ENCODE results near the gene GPRC5C.

Gene GPRC5C

DNA sequence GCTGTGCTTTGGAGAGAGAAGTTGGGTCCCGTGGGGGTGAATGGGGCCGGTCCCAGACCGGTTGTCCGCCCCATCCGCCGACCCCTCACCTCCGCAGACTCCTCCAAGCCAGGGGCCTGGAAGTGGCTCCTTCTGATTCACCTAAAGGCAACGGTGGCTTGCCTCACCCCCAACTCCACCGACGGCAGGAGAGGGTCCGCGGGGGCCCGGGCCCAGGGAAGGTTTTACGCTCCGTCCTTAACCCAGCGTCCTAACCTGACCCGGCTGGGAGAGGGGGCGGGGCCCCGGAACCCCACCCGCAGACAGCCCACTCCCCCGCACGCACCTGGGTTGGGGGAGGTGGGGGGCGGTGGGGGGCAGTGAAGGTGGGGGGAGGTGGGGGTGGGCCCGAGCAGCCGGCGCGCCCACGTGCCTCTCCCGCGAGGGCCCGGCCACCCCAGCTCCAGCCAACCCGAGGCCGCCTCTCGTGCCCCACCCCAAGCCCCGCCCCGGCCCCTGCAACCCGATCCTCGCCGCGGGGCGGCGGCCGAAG, 21.8 kb downstream of the GPRC5C start:
- peak; percentile 91 for DNase-seq

DNA sequence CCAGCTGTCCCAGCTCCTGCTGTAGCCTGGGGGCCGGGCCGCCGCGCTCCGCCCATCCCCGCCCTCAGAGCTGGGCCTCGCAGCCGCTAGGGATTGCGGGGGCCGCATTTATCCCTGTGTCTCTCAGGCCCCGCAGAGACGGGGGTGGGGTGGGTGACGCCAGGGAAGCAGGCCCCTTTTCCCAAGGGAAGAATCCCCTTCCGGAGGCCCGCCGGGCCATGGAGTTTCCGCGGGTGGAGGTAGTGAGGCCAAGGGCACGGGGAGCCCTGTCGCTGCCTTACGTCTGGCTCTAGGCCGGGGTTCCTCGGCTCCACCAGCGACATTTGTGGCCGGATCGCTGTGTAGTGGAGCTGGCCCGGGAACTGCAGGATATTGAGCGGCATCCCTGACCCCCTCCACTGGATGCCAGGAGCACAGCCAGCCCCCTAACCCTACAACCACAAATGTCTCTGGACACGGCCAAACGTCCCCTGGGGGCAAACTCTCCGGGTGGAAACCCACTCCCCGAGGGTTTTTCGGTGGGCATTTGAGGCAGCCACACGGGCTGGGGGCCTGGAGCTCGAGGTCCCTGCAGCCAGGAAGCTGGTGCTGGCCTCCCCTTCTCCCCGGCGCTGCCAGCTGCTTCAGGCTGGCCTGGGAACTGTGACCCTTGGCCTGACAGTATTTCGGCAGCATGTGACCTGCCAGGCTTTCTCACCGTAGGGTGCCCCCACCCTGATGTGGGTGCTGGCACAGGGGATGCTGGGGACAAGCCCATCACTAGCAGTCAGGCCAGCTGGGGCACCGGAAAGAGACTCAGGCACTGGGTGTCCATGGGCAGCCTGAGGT, 22.5 kb downstream of the GPRC5C start:
- DNase-seq, result no peak

DNA sequence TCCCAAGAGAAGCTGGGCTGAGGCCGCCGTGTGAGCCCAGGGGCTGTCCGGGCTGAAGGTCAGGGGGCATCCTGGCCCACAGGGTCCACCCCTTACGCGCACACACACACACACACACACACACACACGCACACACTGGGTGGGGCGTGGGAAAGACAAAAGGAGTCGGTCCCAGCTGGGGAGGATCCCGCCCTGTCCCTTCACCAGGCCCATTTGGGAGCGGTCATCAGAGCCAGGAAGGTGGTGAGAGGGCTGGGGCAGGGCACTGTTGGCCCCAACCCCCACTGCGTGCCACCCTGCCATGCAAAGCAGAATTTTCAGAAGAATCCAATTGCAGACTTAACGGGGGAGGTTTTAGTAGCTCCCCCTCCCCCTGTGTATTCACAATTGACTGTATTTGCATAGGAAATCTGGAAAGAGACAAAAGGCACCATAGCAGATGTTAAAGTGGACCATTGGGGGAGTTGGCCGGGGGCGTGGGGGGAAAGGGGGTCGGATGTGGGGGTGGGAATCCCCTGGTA, 23.2 kb downstream of the GPRC5C start:
- DNase-seq, result no peak

- DNase-seq, result no peak
These were observed 23.9 kb downstream of the GPRC5C start for GRCh38 chr17:74455821-74456220.

- DNase-seq, result peak; percentile 81
These were observed 25.4 kb downstream of the GPRC5C start for GRCh38 chr17:74457146-74457819.

- DNase-seq, result no peak
These were observed 25.9 kb downstream of the GPRC5C start for GRCh38 chr17:74457820-74458166.

- DNase-seq, result no peak
These were observed 26.9 kb downstream of the GPRC5C start for GRCh38 chr17:74458835-74459234.

DNA sequence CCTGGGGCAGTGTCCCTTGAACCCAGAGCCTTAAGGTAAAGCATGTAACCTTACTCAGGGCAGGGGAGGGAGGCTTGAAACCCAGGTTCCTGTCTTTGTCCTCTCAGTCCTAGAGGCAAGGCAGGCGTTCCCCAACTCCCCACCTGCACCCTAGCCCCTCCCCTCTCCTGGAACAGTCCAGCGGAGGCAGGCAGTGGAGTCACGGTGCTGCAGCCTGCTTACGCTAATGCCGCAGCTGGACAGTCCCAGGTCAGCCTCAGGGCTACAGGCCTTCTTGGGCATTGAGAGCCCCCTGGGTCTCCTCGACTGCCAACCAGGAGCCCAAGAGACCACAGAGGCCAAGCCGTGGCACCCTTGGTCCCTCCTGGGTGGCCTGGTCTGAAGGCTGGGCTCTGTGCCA, 27.7 kb downstream of the GPRC5C start:
- no peak for DNase-seq

DNA sequence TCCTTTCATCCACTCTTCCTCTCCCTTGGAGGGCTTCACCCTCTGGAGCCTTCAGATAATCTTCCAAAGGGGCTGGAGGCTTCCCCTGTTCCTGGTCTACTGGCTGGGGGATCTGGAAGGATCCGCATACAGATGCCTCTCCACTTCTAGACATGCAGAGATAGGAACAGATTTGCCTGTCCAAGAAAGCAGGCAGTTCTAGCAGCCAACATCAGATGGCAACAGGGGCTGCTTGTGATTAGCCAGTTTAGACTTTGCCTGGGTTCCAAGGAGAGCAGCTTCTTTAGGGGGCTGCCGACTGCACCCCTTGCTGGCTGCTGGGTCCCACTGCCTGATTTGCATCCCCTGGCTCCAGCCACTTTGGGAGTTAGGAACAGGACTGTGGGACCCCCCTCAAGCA, 28.4 kb downstream of the GPRC5C start:
- DNase-seq, result no peak

- no peak for DNase-seq
These were observed 29.1 kb downstream of the GPRC5C start for GRCh38 chr17:74460996-74461395.

- DNase-seq, result no peak
These were observed 29.7 kb downstream of the GPRC5C start for GRCh38 chr17:74461611-74462010.

GRCh38 chr17:74464730-74465377, 33.0 kb downstream of the GPRC5C start:
- no peak for DNase-seq

- DNase-seq, result no peak
These were observed 33.7 kb downstream of the GPRC5C start for GRCh38 chr17:74465378-74466110.

GRCh38 chr17:74466111-74466827, 34.4 kb downstream of the GPRC5C start, which contains the start of gene CD300A:
Gene CD300A (plus strand): TSS chr17:74466634. CDS start chr17:74466704, 70 bp downstream.
- DNase-seq, result no peak

- no peak for DNase-seq
These were observed 34.9 kb downstream of the GPRC5C start for GRCh38 chr17:74466828-74467184.

GRCh38 chr17:74467221-74467951, 35.5 kb downstream of the GPRC5C start:
- DNase-seq, result no peak

DNA sequence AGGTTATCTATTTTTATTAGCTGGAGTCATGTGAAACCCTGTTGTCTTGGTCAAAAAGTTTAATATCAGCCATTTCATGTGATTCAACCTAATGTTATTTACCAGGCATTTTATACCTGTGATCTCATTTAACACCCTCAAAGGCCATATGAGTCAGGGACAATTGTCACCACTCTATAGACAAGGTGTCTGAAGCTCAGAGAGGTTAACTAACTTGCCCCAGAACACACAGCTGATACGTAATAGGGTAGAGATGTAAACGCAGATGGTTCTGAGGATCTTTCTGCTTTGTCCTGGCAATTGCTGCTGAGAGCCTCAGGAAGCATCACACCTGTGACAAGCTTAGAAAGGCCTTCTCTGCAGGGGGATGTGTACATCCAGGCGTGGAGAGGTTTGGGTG, 39.5 kb downstream of the GPRC5C start:
- DNase-seq, result no peak

DNA sequence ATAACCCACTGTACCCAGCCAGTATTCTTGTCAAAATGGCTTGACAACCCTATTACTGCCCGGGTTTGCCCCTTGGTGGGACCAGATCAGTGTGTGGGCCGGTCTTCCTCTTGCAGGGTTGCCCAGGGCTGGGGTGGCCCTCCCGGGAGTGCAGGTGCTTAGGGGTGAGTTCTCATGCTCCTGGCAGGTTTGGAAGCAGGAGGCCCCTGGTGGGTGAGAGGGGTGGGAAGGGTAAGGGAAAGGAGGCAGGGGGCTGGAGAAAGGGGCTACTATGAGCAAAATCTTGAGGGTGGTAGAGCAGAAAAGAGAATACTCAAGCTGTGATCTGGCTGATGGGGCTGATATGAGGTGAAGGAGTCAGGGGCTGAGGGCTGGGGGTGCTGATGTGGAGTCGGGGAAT, 41.0 kb downstream of the GPRC5C start:
- no peak for DNase-seq

GRCh38 chr17:74473294-74473693, 41.4 kb downstream of the GPRC5C start:
- DNase-seq, result no peak

DNA sequence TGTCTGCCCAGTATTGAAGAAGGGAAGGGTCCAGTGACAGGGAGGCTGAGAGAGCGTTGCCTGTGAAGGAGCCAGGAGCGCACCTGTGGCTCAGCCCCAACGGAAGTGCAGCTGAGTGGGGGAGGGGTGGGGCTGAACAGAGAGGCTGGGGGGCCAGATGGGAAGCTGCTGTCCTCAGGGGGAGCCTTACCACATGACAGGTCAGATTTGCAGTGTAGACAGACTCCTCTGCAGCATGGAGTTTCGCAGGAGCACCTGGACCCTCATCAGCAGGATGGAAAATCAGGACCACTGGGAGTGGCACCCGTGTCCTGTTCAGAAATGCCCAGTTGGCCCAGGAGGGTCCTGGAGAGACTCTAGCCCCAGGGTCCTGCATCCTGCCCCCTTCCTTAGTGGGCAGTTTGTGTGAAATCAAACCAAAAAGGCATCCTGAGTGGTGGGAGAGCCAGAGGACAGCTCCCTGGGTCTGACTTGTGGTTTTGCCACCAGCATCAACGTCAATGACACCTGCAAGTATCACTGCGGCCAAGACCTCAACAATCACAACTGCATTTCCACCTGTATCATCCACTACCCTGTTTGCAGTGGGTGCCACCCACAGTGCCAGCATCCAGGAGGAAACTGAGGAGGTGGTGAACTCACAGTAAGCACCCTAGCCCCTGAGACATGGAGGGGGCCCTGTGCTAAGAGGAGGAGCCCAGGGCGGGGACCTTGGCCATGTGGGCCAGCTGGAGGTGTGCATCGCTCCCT, 42.3 kb downstream of the GPRC5C start:
- DNase-seq, result no peak

DNA sequence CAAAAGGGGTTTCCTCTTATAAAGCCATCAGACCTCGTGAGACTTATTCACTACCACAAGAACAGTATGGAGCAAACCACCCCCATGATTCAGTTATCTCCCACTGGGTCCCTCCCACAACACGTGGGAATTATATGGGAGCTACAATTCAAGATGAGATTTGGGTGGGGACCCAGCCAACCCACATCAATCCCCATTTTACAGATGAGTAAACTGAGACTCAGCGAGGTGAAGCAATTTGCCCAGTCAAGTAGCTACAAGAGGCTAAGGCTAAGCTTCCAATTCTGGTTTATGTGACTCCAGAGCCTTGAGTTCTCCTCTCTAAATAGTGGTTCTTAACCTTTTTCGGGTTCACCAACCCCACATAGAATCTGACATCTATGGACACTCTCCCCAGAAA, 43.3 kb downstream of the GPRC5C start:
- DNase-seq, result no peak
